ENCODE measurements around the gene CDK6. TPM values are rescaled to one million over a fixed set of nuclear protein-coding genes. Genes with fewer than 3 reads are reported as not detected.

Gene CDK6
- total and polyA plus RNA-seq, 9 of the 15 experiments (the other 6 are each of a cell fraction or from before 2014, with no cell fraction given): 7.6 to 109 (median 44.4) TPM

- peak in 1 of 2 experiments; percentile 85; a peak in 3 of 4 replicates for TF ChIP-seq ZNF318 (IDR thresholded peaks at IDR 0.05; ENCODE audit: borderline replicate concordance in 1 of 2, low read depth in 1 of 2)
- TF ChIP-seq ZNF395 (CRISPR knock-in tag; IDR thresholded peaks at IDR 0.05): peak; percentile 88
- peak; percentile 77 for TF ChIP-seq ARID1B (IDR thresholded peaks at IDR 0.05)
- peak; percentile 100 for TF ChIP-seq ZNF316 (IDR thresholded peaks at IDR 0.05)
- TF ChIP-seq E2F6 (IDR thresholded peaks at IDR 0.05; ENCODE audit: borderline replicate concordance in 1 of 2, extremely low read depth in 1 of 2, insufficient read depth in 1 of 2, insufficient read length in 1 of 2, low read depth in 1 of 2, low read length in 1 of 2, poor library complexity in 1 of 2, severe bottlenecking in 1 of 2): peak; percentile 88 to 89
- no peak for TF ChIP-seq ATF1 (CRISPR knock-in tag; IDR thresholded peaks at IDR 0.05)
- TF ChIP-seq ATF1 (tag; IDR thresholded peaks at IDR 0.05): peak; percentile 87
- 0 out of 4 replicates have a peak, but pooled peaks of 1 of the 2 experiments have one; percentile 33 for TF ChIP-seq MLLT1 (IDR thresholded peaks at IDR 0.05)
- peak; percentile 33 for TF ChIP-seq HNRNPLL (IDR thresholded peaks at IDR 0.05; ENCODE audit: low read depth, low read length, poor library complexity, severe bottlenecking)
- 0 out of 2 replicates have a peak, but pooled peaks have one; percentile 21 for TF ChIP-seq MIER1 (IDR thresholded peaks at IDR 0.05; ENCODE audit: low read depth)
- peak; percentile 100 for TF ChIP-seq MAFG (tag; conservative IDR thresholded peaks at IDR 0.05)
- peak; percentile 77 for TF ChIP-seq GTF2E2 (tag; IDR thresholded peaks at IDR 0.05)
- TF ChIP-seq SMAD3 (CRISPR knock-in tag; conservative IDR thresholded peaks at IDR 0.05): peak; percentile 39; the same call in 1 of the 2 replicates
- no peak for TF ChIP-seq ZNF561 (CRISPR knock-in tag; conservative IDR thresholded peaks at IDR 0.05)
Measured at GRCh38 chr7:92809760-92810573, 26.4 kb downstream of the CDK6 start (continued).

Data from K562 (cell line).